Measurements from ENCODE around the gene ATG16L1. TPM values are rescaled to one million over a fixed set of nuclear protein-coding genes. Genes with fewer than 3 reads are reported as not detected.

The ATG16L1 gene
- total RNA-seq, 2 experiments from 2014 or later = 22.1 to 24.4 TPM

DNA sequence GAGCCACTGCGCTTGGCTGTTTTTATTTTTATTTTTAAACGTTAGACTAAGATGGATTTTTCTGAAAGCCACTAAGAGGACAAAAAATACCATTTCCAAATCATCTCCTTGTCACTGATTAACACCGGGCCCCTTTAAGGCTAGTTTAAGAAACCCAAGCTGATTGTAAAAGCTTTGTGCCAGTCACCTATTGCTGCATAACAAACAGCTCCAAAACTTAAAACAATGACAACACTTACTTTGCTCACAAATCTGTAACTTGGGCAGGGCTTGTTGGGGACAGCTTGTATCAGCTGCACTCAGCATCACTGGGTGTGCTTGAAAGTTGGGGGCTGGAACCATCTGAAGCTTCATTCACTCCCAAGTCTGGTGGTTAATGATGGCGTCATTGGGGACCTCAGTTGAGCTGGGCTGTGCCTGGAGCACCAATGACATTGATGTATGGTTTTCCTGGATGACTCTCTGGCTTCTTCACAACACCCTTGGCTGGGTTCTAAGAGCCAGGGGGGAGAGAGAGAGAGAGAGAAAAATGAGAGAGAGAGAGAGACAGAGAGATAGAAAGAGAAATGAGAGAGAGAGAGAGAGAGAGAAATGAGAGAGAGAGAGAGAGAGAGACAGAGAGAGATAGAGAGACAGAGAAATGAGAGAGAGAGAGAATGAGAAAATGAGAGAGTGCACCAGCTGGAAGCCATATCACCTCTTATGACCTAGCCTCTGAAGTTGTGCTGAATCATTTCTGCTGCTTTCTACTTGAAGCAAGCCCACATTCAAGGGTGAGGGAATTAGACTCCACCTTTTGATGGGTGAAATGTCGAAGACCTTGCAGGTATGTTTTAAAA, 26.0 kb upstream of the ATG16L1 start:
- CTCF ChIA-PET = interaction anchor here (1.3 kb wide), 1 partner anchor 18 kb away, joined by 4 read pairs; no protein-coding TSS in a partner anchor
- TF ChIP-seq, protein P1, sequence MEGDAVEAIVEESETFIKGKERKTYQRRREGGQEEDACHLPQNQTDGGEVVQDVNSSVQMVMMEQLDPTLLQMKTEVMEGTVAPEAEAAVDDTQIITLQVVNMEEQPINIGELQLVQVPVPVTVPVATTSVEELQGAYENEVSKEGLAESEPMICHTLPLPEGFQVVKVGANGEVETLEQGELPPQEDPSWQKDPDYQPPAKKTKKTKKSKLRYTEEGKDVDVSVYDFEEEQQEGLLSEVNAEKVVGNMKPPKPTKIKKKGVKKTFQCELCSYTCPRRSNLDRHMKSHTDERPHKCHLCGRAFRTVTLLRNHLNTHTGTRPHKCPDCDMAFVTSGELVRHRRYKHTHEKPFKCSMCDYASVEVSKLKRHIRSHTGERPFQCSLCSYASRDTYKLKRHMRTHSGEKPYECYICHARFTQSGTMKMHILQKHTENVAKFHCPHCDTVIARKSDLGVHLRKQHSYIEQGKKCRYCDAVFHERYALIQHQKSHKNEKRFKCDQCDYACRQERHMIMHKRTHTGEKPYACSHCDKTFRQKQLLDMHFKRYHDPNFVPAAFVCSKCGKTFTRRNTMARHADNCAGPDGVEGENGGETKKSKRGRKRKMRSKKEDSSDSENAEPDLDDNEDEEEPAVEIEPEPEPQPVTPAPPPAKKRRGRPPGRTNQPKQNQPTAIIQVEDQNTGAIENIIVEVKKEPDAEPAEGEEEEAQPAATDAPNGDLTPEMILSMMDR (IDR thresholded peaks at IDR 0.05) = no peak
- DNase-seq (no peak), ATAC-seq (no peak)
- Mint-ChIP-seq H3K27me3 (no peaks in the 10 kb centered on the region), H3K27ac (no peak overlapping the region), H3K36me3 (ENCODE audit: low read depth) (no peaks in the 10 kb centered on the region), H3K4me1 (ENCODE audit: low read depth) (peaks cover 21% of the 10 kb centered on the region), H3K9me3 (no peaks in the 10 kb centered on the region), H3K4me3 (no peak overlapping the region)
- POLR2A ChIA-PET = interaction anchor here (1.1 kb wide), 1 partner anchor 9 kb away, joined by 3 read pairs; no protein-coding TSS in a partner anchor
- intact Hi-C loops (cut with micrococcal nuclease) = no loop called here

DNA sequence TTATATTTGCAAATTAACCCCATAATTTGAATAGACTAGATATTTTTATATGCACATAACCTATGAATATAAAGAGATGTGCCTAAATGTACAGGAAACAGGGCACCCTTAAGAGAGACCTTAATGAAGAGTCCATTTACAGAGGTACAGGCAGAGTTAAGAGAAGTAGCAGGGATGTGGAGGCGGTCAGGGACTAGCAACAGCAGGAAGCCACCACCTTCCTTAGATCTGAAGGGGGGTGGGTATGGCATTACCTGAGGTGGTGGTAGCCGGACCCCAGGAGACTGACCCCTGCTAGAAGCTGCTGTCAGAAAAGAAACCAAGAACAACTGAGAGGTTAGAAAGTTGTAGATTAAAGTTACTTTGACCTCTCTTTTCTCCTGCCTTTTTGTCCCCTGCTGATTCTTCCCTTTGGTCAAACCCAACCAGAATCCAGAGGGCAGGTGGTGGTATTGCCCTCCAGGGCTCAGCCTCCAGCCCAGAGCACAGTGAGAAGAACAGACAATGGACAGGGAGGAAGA, 24.9 kb upstream of the ATG16L1 start:
- ChIA-PET CTCF (no interaction called here), POLR2A (no interaction called here)
- H3K9me3 Mint-ChIP-seq = no peaks in the 10 kb centered on the region
- no peaks in the 10 kb centered on the region for H3K27me3 Mint-ChIP-seq
- DNase-seq (no peak), ATAC-seq (no peak)
- H3K27ac Mint-ChIP-seq = no peak overlapping the region
- intact Hi-C loops (cut with micrococcal nuclease) = no loop called here
- H3K36me3 Mint-ChIP-seq (ENCODE audit: low read depth) = no peaks in the 10 kb centered on the region
- peaks cover 28% of the 10 kb centered on the region for H3K4me1 Mint-ChIP-seq (ENCODE audit: low read depth)
- no peak overlapping the region for H3K4me3 Mint-ChIP-seq
- TF ChIP-seq, protein P1 (IDR thresholded peaks at IDR 0.05) = no peak

DNA sequence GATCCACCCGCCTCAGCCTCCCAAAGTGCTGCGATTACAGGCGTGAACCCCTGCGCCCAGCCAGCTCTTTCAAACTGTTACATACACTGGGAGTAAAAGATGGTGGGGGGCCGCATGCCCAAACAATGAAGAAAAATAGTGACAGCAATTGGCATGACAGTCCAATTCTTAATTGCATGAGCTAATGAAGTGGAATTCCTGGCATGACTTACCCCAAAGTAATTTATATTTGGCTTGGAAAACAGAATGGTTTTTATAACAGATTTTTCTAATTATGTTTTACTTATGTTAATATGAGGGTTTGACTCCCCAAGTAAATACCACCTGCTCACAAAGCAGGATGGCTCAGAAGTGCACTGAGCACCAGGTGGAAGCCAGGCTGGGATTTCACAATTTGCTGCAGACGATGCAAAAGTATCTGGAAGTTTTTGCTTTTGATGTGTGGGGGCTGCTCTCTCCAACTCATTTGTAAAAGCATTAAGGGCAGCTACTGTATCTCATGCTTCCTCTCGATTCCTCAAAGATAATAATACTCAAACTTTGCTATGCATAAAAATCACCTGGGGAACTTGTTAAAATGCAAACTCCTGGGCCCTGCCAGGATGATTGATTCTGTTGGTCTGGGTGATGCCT, 24.0 kb upstream of the ATG16L1 start:
- Mint-ChIP-seq H3K4me3 (no peak overlapping the region), H3K9me3 (no peaks in the 10 kb centered on the region), H3K27me3 (no peaks in the 10 kb centered on the region), H3K36me3 (ENCODE audit: low read depth) (no peaks in the 10 kb centered on the region), H3K27ac (no peak overlapping the region), H3K4me1 (ENCODE audit: low read depth) (peaks cover 28% of the 10 kb centered on the region)
- ChIA-PET CTCF (no interaction called here), POLR2A (interaction anchor here (0.6 to 1.3 kb wide), 3 partner anchors 16 to 385 kb away, joined by 3 read pairs; no protein-coding TSS in a partner anchor)
- no peak for DNase-seq
- TF ChIP-seq, protein P1 (IDR thresholded peaks at IDR 0.05) = no peak
- no peak for ATAC-seq
- intact Hi-C loops (cut with micrococcal nuclease) = no loop called here

DNA sequence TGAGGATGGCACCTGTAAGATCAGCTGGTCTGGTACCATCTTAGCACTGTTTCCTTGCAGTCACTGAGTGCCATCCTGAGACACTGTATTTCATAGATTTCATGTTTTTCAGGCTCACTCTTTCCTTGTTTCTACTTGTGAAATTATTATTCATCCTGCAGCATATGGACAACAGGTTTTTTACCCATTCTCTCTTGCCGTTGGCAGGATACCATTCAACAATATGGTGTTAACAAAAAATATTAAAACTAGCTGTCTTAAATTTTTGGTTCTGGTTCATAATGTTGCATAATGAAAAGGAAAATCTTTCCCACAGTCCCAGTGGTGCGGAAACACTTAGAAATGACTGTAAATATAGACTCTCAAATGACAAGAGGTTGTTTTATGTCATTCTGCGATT, 23.1 kb upstream of the ATG16L1 start:
- Mint-ChIP-seq H3K36me3 (ENCODE audit: low read depth) (no peaks in the 10 kb centered on the region), H3K4me3 (no peak overlapping the region), H3K4me1 (ENCODE audit: low read depth) (peaks cover 31% of the 10 kb centered on the region), H3K9me3 (no peaks in the 10 kb centered on the region), H3K27ac (no peak overlapping the region), H3K27me3 (no peaks in the 10 kb centered on the region)
- intact Hi-C loops (cut with micrococcal nuclease) = no loop called here
- POLR2A ChIA-PET = interaction anchor here (0.7 to 1.3 kb wide), 2 partner anchors 19 to 60 kb away, joined by 3 read pairs; no protein-coding TSS in a partner anchor
- DNase-seq = no peak
- CTCF ChIA-PET = interaction anchor here (0.8 kb wide), 1 partner anchor 174 kb away, joined by 3 read pairs; no protein-coding TSS in a partner anchor
- no peak for ATAC-seq
- TF ChIP-seq, protein P1 (IDR thresholded peaks at IDR 0.05) = no peak

Data from activated CD8-positive, alpha-beta T cell treated with anti-CD3 and anti-CD28 coated beads for 36 hours (primary cell).